GM23338 (cell line): ENCODE measurements around the gene CUBN. TPM values are rescaled to one million over a fixed set of nuclear protein-coding genes. Genes with fewer than 3 reads are reported as not detected.

Experiments used
- ATAC-seq: fragments of 200-7000 bp; cut with Tn5 transposase; 3 replicates; pipeline ENCODE4 v1.9.1; 2020
- DNase-seq: peaks from one replicate; pipeline ENCODE4 v3.0.0-alpha.2; 2015; ENCODE audit warnings: low spot score
- H2AFZ ChIP-seq: fragments of 200-600 bp; sonication (generic); 2 replicates; pipeline ENCODE4 v1.8.0; 2016; ENCODE audit warnings: antibody characterized with exemption, mild to moderate bottlenecking, moderate library complexity
- H3F3A ChIP-seq: fragments of 200-600 bp; sonication (generic); replicated peaks from 2 replicates; pipeline ENCODE4 v1.8.0; 2017; ENCODE audit warnings: antibody characterized with exemption, mixed run types, low read depth
- H3K27ac ChIP-seq: fragments of 200-600 bp; sonication (generic); 2 replicates; pipeline ENCODE4 v1.6.1; 2016; ENCODE audit warnings: low read depth
- H3K27me3 ChIP-seq: fragments of 200-600 bp; sonication (generic); 2 replicates; pipeline ENCODE4 v1.8.0; 2016; ENCODE audit warnings: mild to moderate bottlenecking, mixed run types, moderate library complexity; ENCODE audit not compliant: insufficient read depth
- H3K36me3 ChIP-seq: fragments of 200-600 bp; sonication (generic); 2 replicates; pipeline ENCODE4 v1.8.0; 2016; ENCODE audit warnings: mild to moderate bottlenecking; ENCODE audit not compliant: insufficient read depth
- H3K4me1 ChIP-seq: fragments of 200-600 bp; sonication (generic); 2 replicates; pipeline ENCODE4 v1.8.0; 2016; ENCODE audit warnings: mild to moderate bottlenecking, moderate library complexity; ENCODE audit not compliant: insufficient read depth
- H3K4me2 ChIP-seq: fragments of 200-600 bp; sonication (generic); 2 replicates; pipeline ENCODE4 v1.7.1; 2017; ENCODE audit warnings: mixed run types
- H3K4me3 ChIP-seq: fragments of 200-600 bp; sonication (generic); 2 replicates; pipeline ENCODE4 v1.6.1; 2016; ENCODE audit warnings: mixed run types
- H3K79me2 ChIP-seq: fragments of 200-600 bp; sonication (generic); replicated peaks from 2 replicates; pipeline ENCODE4 v1.8.0; 2017; ENCODE audit warnings: mild to moderate bottlenecking; ENCODE audit not compliant: insufficient read depth
- H3K9me2 ChIP-seq: fragments of 200-600 bp; sonication (generic); 2 replicates; pipeline ENCODE4 v1.8.0; 2017; ENCODE audit not compliant: insufficient read depth
- H4K20me1 ChIP-seq: fragments of 200-600 bp; sonication (generic); replicated peaks from 2 replicates; pipeline ENCODE4 v1.8.0; 2017; ENCODE audit warnings: mild to moderate bottlenecking; ENCODE audit not compliant: insufficient read depth
- H3K27ac Mint-ChIP-seq: 2 replicates; pipeline ENCODE4 v1.8.0; 2020; ENCODE audit warnings: inconsistent platforms, mild to moderate bottlenecking, moderate library complexity, mixed read lengths
- H3K27me3 Mint-ChIP-seq: 3 replicates; pipeline ENCODE4 v1.8.0; 2022; ENCODE audit warnings: low read depth, mild to moderate bottlenecking, moderate library complexity, mixed read lengths, inconsistent platforms; ENCODE audit not compliant: insufficient read depth, poor library complexity
- H3K36me3 Mint-ChIP-seq: 3 replicates; pipeline ENCODE4 v1.8.0; 2021; ENCODE audit warnings: low read depth, mild to moderate bottlenecking, inconsistent platforms, moderate library complexity, mixed read lengths
- H3K4me1 Mint-ChIP-seq: 3 replicates; pipeline ENCODE4 v1.8.0; 2020; ENCODE audit warnings: mild to moderate bottlenecking, inconsistent platforms, mixed read lengths
- H3K4me3 Mint-ChIP-seq: 3 replicates; pipeline ENCODE4 v1.8.0; 2021; ENCODE audit warnings: moderate library complexity, mild to moderate bottlenecking, inconsistent platforms, mixed read lengths
- H3K9me3 Mint-ChIP-seq: 3 replicates; pipeline ENCODE4 v1.8.0; 2020; ENCODE audit warnings: moderate library complexity, mild to moderate bottlenecking, inconsistent platforms, mixed read lengths
- ETS1 ChIP-seq: IDR thresholded peaks from 2 replicates; pipeline ENCODE4 v1.6.1; 2016; ENCODE audit warnings: antibody characterized with exemption
- EZH2 ChIP-seq: fragments of 200-600 bp; sonication (generic); IDR thresholded peaks from one replicate; pipeline ENCODE4 v1.8.0; 2017; ENCODE audit warnings: antibody characterized with exemption, mild to moderate bottlenecking, low read depth; ENCODE audit not compliant: unreplicated experiment
- ZNF114 ChIP-seq: fragments of 250-450 bp; sonication (Bioruptor Pico); IDR thresholded peaks from 2 replicates; pipeline ENCODE4 v1.5.0; 2020; ENCODE audit warnings: mild to moderate bottlenecking, moderate library complexity
- ZNF331 ChIP-seq: fragments of 250-450 bp; sonication (Bioruptor Pico); IDR thresholded peaks from 2 replicates; pipeline ENCODE4 v1.5.0; 2020; ENCODE audit warnings: low read depth, mild to moderate bottlenecking, moderate library complexity
- polyA plus RNA-seq: library from polyadenylated mRNA; unstranded; fragments of >200 nt; fragmentation: Nextera tagmentation; extraction: Ambion mirVana; gene quantifications from 2 replicates; pipeline ENCODE4 v1.2.1, GENCODE V29; 2016
- total RNA-seq: library from RNA; depleted of rRNA; stranded (reverse); fragments of >200 nt; shearing (Covaris generic); gene quantifications from 2 replicates; pipeline ENCODE4 v1.2.3, GENCODE V29; 2014
- TF ChIP-seq, protein P1 (sequence below), 2 experiments: fragments of 200-600 bp in 1 of 2; sonication (generic) in 1 of 2; conservative IDR thresholded peaks; 2 replicates each; pipeline versions ENCODE4 v1.5.1 to v1.6.1; 2016 to 2017; ENCODE audit warnings: antibody characterized with exemption in 2 of 2, low read depth in 2 of 2, mild to moderate bottlenecking in 2 of 2, moderate library complexity in 1 of 2
- TF ChIP-seq, protein P2 (sequence below): fragments of 250-450 bp; sonication (Bioruptor Pico); IDR thresholded peaks from 2 replicates; pipeline ENCODE4 v1.5.0; 2020; ENCODE audit warnings: mild to moderate bottlenecking, moderate library complexity
- TF ChIP-seq, protein P3 (sequence below): IDR thresholded peaks from one replicate; pipeline ENCODE4 v1.6.1; 2018; ENCODE audit warnings: antibody characterized with exemption; ENCODE audit not compliant: unreplicated experiment

CUBN gene
- total and polyA plus RNA-seq, 2 experiments from 2014 or later, result 0.06 to 1.8 TPM

GRCh38 chr10:16809074-16809718, 320.4 kb downstream of the CUBN start:
- Mint-ChIP-seq H3K4me1 (no peaks in the 10 kb centered on the region; the same call in 1 of the 3 replicates), H3K27ac (no peak overlapping the region), H3K36me3 (peaks cover 2% of the 10 kb centered on the region; the same call in 1 of the 3 replicates), H3K4me3 (no peak overlapping the region), H3K27me3 (peaks cover 2% of the 10 kb centered on the region), H3K9me3 (no peaks in the 10 kb centered on the region)
- DNase-seq, result peak; percentile 77
- Histone ChIP-seq H3K4me1 (no peaks in the 10 kb centered on the region), H3K27me3 (no peaks in the 10 kb centered on the region), H3K79me2 (peaks cover 83% of the 10 kb centered on the region), H3F3A (no peaks in the 10 kb centered on the region), H3K4me2 (no peak overlapping the region), H3K27ac (no peak overlapping the region), H3K4me3 (no peak overlapping the region), H3K36me3 (no peaks in the 10 kb centered on the region), H2AFZ (no peak overlapping the region), H3K9me2 (no peaks in the 10 kb centered on the region), H4K20me1 (peaks cover 8% of the 10 kb centered on the region; the same call in 1 of the 2 replicates)
- ATAC-seq, result peak; percentile 96
- TF ChIP-seq, protein P1, sequence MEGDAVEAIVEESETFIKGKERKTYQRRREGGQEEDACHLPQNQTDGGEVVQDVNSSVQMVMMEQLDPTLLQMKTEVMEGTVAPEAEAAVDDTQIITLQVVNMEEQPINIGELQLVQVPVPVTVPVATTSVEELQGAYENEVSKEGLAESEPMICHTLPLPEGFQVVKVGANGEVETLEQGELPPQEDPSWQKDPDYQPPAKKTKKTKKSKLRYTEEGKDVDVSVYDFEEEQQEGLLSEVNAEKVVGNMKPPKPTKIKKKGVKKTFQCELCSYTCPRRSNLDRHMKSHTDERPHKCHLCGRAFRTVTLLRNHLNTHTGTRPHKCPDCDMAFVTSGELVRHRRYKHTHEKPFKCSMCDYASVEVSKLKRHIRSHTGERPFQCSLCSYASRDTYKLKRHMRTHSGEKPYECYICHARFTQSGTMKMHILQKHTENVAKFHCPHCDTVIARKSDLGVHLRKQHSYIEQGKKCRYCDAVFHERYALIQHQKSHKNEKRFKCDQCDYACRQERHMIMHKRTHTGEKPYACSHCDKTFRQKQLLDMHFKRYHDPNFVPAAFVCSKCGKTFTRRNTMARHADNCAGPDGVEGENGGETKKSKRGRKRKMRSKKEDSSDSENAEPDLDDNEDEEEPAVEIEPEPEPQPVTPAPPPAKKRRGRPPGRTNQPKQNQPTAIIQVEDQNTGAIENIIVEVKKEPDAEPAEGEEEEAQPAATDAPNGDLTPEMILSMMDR (conservative IDR thresholded peaks at IDR 0.05; ENCODE audit: low read depth in 2 of 2), result peak; percentile 75 to 79
- TF ChIP-seq ZNF114 (CRISPR knock-in tag) (no peak), EZH2 (no peak)

- Mint-ChIP-seq H3K4me1 (peaks cover 15% of the 10 kb centered on the region), H3K4me3 (no peak overlapping the region), H3K36me3 (peaks cover 13% of the 10 kb centered on the region; the same call in 2 of the 3 replicates), H3K27me3 (peaks cover 2% of the 10 kb centered on the region), H3K27ac (no peak overlapping the region), H3K9me3 (peaks cover 11% of the 10 kb centered on the region)
- DNase-seq (no peak), ATAC-seq (no peak)
- H3K27ac ChIP-seq, result no peak overlapping the region
- H4K20me1 ChIP-seq, result no peaks in the 10 kb centered on the region
- H3K4me3 ChIP-seq, result no peak overlapping the region
- no peak overlapping the region for H2AFZ ChIP-seq
- peaks cover 19% of the 10 kb centered on the region for H3K4me1 ChIP-seq
- no peaks in the 10 kb centered on the region for H3K9me2 ChIP-seq
- H3F3A ChIP-seq, result no peaks in the 10 kb centered on the region
- H3K36me3 ChIP-seq, result no peaks in the 10 kb centered on the region
- H3K4me2 ChIP-seq, result no peak overlapping the region
- peaks cover 85% of the 10 kb centered on the region for H3K79me2 ChIP-seq
- TF ChIP-seq ZNF331 (CRISPR knock-in tag) (no peak), ETS1 (no peak), ZNF114 (CRISPR knock-in tag) (no peak)
- TF ChIP-seq, protein P2, sequence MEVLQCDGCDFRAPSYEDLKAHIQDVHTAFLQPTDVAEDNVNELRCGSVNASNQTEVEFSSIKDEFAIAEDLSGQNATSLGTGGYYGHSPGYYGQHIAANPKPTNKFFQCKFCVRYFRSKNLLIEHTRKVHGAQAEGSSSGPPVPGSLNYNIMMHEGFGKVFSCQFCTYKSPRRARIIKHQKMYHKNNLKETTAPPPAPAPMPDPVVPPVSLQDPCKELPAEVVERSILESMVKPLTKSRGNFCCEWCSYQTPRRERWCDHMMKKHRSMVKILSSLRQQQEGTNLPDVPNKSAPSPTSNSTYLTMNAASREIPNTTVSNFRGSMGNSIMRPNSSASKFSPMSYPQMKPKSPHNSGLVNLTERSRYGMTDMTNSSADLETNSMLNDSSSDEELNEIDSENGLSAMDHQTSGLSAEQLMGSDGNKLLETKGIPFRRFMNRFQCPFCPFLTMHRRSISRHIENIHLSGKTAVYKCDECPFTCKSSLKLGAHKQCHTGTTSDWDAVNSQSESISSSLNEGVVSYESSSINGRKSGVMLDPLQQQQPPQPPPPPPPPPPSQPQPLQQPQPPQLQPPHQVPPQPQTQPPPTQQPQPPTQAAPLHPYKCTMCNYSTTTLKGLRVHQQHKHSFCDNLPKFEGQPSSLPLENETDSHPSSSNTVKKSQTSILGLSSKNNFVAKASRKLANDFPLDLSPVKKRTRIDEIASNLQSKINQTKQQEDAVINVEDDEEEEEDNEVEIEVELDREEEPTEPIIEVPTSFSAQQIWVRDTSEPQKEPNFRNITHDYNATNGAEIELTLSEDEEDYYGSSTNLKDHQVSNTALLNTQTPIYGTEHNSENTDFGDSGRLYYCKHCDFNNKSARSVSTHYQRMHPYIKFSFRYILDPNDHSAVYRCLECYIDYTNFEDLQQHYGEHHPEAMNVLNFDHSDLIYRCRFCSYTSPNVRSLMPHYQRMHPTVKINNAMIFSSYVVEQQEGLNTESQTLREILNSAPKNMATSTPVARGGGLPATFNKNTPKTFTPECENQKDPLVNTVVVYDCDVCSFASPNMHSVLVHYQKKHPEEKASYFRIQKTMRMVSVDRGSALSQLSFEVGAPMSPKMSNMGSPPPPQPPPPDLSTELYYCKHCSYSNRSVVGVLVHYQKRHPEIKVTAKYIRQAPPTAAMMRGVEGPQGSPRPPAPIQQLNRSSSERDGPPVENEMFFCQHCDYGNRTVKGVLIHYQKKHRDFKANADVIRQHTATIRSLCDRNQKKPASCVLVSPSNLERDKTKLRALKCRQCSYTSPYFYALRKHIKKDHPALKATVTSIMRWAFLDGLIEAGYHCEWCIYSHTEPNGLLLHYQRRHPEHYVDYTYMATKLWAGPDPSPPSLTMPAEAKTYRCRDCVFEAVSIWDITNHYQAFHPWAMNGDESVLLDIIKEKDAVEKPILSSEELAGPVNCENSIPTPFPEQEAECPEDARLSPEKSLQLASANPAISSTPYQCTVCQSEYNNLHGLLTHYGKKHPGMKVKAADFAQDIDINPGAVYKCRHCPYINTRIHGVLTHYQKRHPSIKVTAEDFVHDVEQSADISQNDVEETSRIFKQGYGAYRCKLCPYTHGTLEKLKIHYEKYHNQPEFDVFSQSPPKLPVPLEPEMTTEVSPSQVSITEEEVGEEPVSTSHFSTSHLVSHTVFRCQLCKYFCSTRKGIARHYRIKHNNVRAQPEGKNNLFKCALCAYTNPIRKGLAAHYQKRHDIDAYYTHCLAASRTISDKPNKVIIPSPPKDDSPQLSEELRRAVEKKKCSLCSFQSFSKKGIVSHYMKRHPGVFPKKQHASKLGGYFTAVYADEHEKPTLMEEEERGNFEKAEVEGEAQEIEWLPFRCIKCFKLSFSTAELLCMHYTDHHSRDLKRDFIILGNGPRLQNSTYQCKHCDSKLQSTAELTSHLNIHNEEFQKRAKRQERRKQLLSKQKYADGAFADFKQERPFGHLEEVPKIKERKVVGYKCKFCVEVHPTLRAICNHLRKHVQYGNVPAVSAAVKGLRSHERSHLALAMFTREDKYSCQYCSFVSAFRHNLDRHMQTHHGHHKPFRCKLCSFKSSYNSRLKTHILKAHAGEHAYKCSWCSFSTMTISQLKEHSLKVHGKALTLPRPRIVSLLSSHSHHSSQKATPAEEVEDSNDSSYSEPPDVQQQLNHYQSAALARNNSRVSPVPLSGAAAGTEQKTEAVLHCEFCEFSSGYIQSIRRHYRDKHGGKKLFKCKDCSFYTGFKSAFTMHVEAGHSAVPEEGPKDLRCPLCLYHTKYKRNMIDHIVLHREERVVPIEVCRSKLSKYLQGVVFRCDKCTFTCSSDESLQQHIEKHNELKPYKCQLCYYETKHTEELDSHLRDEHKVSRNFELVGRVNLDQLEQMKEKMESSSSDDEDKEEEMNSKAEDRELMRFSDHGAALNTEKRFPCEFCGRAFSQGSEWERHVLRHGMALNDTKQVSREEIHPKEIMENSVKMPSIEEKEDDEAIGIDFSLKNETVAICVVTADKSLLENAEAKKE (CRISPR knock-in tag), result no peak
- TF ChIP-seq, protein P3, sequence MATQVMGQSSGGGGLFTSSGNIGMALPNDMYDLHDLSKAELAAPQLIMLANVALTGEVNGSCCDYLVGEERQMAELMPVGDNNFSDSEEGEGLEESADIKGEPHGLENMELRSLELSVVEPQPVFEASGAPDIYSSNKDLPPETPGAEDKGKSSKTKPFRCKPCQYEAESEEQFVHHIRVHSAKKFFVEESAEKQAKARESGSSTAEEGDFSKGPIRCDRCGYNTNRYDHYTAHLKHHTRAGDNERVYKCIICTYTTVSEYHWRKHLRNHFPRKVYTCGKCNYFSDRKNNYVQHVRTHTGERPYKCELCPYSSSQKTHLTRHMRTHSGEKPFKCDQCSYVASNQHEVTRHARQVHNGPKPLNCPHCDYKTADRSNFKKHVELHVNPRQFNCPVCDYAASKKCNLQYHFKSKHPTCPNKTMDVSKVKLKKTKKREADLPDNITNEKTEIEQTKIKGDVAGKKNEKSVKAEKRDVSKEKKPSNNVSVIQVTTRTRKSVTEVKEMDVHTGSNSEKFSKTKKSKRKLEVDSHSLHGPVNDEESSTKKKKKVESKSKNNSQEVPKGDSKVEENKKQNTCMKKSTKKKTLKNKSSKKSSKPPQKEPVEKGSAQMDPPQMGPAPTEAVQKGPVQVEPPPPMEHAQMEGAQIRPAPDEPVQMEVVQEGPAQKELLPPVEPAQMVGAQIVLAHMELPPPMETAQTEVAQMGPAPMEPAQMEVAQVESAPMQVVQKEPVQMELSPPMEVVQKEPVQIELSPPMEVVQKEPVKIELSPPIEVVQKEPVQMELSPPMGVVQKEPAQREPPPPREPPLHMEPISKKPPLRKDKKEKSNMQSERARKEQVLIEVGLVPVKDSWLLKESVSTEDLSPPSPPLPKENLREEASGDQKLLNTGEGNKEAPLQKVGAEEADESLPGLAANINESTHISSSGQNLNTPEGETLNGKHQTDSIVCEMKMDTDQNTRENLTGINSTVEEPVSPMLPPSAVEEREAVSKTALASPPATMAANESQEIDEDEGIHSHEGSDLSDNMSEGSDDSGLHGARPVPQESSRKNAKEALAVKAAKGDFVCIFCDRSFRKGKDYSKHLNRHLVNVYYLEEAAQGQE, result no peak
- no peaks in the 10 kb centered on the region for H3K27me3 ChIP-seq
These were observed 325.5 kb downstream of the CUBN start for GRCh38 chr10:16804123-16804522.
